ENCODE results near the gene SENP3. TPM values are rescaled to one million over a fixed set of nuclear protein-coding genes. Genes with fewer than 3 reads are reported as not detected.
A peak's percentile ranks its signal among the peaks of the same experiment; 100 is the strongest.

SENP3 gene
- total and polyA plus RNA-seq, 2 of the 13 experiments (the other 11 are each of a cell fraction or from before 2014, with no cell fraction given): 55.8 to 75.4 TPM

GRCh38 chr17:7561589-7562207, at the start of gene SENP3 (continued):
- TF ChIP-seq POGK (CRISPR knock-in tag; conservative IDR thresholded peaks at IDR 0.05) (no peak; the same call in 1 of the 2 replicates), E2F2 (CRISPR knock-in tag; IDR thresholded peaks at IDR 0.05; ENCODE audit: borderline replicate concordance) (peak; percentile 36; the same call in 1 of the 2 replicates), ZNF333 (CRISPR knock-in tag; IDR thresholded peaks at IDR 0.05; ENCODE audit: borderline replicate concordance) (peak; percentile 46; the same call in 1 of the 2 replicates), ZBTB46 (CRISPR knock-in tag; IDR thresholded peaks at IDR 0.05; ENCODE audit: borderline replicate concordance) (peak; percentile 26; the same call in 1 of the 2 replicates), ATM (IDR thresholded peaks at IDR 0.05; ENCODE audit: borderline replicate concordance) (no peak), ZNF766 (CRISPR knock-in tag; IDR thresholded peaks at IDR 0.05; ENCODE audit: borderline replicate concordance) (no peak), ZKSCAN1 (IDR thresholded peaks at IDR 0.05; ENCODE audit: low read length) (no peak), PPARG (CRISPR knock-in tag; conservative IDR thresholded peaks at IDR 0.05) (no peak), ISX (CRISPR knock-in tag; conservative IDR thresholded peaks at IDR 0.05) (no peak), ZNF547 (CRISPR knock-in tag; IDR thresholded peaks at IDR 0.05) (0 out of 2 replicates have a peak, but pooled peaks have one; percentile 24), ATF1 (CRISPR knock-in tag; IDR thresholded peaks at IDR 0.05) (no peak; the same call in 1 of the 2 replicates), TCF7L2 (IDR thresholded peaks at IDR 0.05; ENCODE audit: low read depth, low read length) (no peak), RBAK (CRISPR knock-in tag; IDR thresholded peaks at IDR 0.05) (no peak), HMG20A (CRISPR knock-in tag; IDR thresholded peaks at IDR 0.05; ENCODE audit: borderline replicate concordance) (no peak), NR0B2 (CRISPR knock-in tag; IDR thresholded peaks at IDR 0.05) (no peak), HCFC1 (IDR thresholded peaks at IDR 0.05; ENCODE audit: low read depth, low read length) (peak; percentile 59; the same call in 1 of the 2 replicates), GLI4 (CRISPR knock-in tag; IDR thresholded peaks at IDR 0.05; ENCODE audit: borderline replicate concordance) (0 out of 2 replicates have a peak, but pooled peaks have one; percentile 56), KDM5B (CRISPR knock-in tag; IDR thresholded peaks at IDR 0.05; ENCODE audit: borderline replicate concordance) (peak; percentile 88), SKI (IDR thresholded peaks at IDR 0.05; ENCODE audit: partially characterized antibody) (peak; percentile 27), ZNF850 (CRISPR knock-in tag; conservative IDR thresholded peaks at IDR 0.05) (no peak), ZFP36L1 (CRISPR knock-in tag; IDR thresholded peaks at IDR 0.05) (0 out of 2 replicates have a peak, but pooled peaks have one; percentile 13), ONECUT2 (CRISPR knock-in tag; IDR thresholded peaks at IDR 0.05) (no peak), GATA4 (IDR thresholded peaks at IDR 0.05; ENCODE audit: borderline replicate concordance, low read depth) (no peak), FOSL1 (CRISPR knock-in tag; IDR thresholded peaks at IDR 0.05; ENCODE audit: borderline replicate concordance) (no peak), ZNF75D (CRISPR knock-in tag; IDR thresholded peaks at IDR 0.05; ENCODE audit: borderline replicate concordance) (no peak)
